Measurements from ENCODE around the gene ACOT12.

DNA sequence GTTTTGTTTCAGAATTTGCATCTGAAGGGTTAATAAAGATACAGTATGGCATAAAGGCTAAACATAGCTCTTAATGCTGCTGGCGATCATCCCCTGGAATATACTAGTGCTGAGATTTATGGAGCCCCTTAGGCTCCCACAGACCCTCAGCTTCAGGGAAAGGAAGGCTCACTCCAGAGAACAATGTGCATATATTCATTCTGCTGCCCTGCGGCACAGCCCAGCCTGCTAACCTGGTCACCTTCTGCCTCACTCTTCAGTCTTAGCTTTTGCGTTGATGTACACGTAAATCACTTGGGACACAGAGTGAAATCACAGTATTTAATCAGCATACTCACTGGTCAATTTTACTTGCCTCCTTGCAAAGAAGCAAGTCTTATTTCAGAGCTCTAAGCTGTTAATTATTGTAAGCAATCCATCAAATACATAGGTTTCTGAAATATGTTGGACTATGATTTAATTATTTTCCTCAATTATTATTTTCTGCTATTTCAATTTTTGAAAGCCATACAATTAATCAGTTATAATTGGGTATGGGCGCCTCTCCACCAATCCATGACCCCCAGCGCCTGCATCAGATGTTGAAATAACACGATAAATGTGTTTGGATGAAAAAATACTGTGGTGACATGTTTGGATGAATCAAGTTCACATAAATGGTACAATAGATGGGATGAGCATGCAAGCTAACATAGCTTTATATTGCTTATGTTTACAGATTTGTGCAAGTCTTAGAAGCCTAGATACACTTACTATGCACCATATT, 11.4 kb upstream of the ACOT12 start:
- TF ChIP-seq, protein P1, sequence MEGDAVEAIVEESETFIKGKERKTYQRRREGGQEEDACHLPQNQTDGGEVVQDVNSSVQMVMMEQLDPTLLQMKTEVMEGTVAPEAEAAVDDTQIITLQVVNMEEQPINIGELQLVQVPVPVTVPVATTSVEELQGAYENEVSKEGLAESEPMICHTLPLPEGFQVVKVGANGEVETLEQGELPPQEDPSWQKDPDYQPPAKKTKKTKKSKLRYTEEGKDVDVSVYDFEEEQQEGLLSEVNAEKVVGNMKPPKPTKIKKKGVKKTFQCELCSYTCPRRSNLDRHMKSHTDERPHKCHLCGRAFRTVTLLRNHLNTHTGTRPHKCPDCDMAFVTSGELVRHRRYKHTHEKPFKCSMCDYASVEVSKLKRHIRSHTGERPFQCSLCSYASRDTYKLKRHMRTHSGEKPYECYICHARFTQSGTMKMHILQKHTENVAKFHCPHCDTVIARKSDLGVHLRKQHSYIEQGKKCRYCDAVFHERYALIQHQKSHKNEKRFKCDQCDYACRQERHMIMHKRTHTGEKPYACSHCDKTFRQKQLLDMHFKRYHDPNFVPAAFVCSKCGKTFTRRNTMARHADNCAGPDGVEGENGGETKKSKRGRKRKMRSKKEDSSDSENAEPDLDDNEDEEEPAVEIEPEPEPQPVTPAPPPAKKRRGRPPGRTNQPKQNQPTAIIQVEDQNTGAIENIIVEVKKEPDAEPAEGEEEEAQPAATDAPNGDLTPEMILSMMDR (IDR thresholded peaks at IDR 0.05), result no peak
- no peak for TF ChIP-seq POLR2A (IDR thresholded peaks at IDR 0.05)

Measured in right lobe of liver (tissue), 4 donors.